HG03025 (cell line): ENCODE results near the gene TOX4.
"Not testable (repeated sequence)": the region's sequence is repeated elsewhere in the genome, so short reads cannot be mapped to it uniquely, and the experiment has no call there.

Experiments used
- ATAC-seq: cut with Tn5 transposase; IDR thresholded peaks from one replicate; pipeline ENCODE4 v1.9.1; 2021; ENCODE audit warnings: mild to moderate bottlenecking, moderate library complexity; ENCODE audit not compliant: unreplicated experiment, low FRiP score

The TOX4 gene

DNA sequence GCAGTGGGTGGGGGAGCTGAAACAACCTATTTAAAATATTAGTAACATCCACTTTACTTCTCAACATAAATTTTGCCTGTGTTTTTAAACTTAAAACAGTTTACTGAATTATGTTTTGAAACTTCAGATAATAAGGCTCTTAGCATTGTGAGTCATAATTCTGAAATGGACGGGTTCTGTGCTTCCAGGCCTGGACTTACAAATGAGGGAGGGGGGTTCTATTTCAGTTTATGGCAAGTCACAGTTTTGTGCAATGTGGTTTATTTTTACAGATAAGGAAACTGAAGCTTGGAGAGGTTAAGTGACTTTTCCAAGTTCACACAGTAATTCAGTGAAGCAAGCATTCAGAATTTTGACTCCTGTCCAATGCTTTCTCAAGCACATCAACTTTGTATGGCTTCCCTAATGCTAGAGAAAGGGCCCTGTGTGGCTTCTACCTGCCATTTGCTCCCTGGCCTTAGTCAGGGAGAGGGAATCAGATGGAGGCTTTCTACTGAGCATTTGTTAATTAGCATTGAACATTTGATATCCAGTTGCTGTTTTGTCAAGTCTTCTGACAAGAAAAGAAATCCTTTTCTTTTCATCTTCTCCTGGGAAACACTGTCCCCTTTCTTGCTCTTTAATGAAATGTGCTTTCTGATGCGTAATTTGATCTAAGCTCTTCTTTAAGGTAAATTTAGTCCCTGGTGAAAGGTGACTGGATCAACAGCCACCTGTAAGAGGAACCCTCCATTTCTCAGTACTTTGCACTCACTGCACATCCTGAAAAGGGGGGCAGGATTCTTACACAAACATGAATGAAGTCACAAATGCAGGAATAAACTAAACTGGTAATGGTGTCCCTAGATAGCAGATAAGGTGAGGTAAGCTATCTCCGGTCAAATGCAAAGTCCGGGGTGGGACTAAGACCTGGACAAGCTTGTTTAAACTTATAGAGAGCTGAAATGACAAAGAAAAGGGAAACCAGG is 51.7 kb downstream of the TOX4 start:
- ATAC-seq = no peak

DNA sequence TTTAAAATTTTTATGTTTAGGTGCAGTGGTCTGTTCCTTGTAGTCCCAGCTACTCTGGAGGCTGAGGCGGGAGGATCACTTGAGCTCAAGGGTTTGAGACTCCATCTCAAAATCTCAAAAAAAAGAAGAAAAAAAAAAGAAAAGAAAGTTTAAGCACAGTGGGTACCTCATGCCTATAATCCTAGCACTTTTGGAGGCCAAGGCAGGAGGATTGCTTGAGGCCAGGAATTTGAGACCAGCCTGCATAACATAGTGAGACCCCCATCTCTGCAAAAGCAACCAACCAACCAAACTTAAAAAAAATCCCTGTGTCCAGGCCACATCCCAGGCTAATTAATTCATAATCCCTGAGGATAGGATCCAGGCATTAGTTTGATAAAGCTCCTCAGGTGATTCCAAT is 52.5 kb downstream of the TOX4 start:
- ATAC-seq = no peak

GRCh38 chr14:21533294-21533693 is 56.3 kb downstream of the TOX4 start:
- ATAC-seq = no peak

DNA sequence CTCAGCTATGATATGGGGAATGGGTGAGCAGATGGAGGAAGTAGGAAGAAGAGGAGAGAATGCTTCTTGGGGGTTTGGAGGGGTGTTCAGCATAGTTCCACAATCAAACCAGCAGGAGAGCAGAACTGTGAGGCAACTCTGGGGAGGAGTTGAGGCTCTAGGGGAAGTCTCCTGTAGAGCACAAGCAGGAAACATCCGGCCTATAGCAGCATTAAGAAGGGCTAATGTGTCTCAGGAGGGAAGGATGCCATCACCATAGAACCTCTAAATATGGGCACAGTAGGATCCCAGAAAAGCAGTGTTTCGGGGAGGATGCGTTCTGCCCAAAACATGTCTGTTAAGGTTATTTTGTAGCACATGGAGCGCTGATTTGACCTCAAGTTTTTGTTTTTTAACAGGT is 57.6 kb downstream of the TOX4 start:
- no peak for ATAC-seq

DNA sequence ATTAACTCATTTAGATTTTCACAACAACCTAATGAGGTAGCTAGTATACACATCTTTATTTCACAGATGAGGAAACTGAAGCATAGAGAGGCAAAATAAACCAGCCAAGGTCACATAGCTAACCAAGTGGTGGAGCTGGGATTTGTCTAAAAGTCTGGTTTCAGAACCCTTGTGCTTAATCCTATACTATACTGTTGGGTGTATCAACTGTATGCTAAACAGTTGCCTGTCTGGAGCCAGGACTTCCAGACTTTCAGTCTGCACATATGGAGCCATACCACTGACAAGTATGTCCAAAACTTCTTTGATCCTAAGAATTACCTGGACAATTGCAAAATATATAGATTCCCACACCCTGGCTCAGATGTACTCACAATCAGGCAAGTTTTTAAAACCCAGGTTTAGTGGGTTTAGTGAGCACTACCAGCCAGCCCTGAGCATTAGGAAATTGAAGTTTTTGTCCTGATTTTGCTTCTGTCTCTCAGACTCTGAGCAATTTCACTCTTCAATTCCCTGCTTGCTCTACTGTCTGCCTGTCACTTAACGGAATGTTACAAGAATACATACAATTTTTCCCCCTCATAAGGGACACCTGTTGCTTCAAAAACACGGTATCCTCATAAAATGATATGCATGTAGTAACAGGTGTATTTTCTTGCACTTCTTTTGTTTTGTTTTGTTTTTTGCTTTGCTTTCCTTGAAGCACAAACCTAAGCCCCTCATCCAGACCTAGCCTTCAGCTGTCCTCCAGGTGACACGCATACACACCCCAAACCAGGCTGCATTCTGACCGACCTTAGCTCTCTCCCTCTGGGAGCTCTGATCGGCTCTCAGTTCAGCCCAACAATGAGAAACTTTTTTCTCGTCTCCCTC is 58.8 kb downstream of the TOX4 start:
- ATAC-seq = no peak

DNA sequence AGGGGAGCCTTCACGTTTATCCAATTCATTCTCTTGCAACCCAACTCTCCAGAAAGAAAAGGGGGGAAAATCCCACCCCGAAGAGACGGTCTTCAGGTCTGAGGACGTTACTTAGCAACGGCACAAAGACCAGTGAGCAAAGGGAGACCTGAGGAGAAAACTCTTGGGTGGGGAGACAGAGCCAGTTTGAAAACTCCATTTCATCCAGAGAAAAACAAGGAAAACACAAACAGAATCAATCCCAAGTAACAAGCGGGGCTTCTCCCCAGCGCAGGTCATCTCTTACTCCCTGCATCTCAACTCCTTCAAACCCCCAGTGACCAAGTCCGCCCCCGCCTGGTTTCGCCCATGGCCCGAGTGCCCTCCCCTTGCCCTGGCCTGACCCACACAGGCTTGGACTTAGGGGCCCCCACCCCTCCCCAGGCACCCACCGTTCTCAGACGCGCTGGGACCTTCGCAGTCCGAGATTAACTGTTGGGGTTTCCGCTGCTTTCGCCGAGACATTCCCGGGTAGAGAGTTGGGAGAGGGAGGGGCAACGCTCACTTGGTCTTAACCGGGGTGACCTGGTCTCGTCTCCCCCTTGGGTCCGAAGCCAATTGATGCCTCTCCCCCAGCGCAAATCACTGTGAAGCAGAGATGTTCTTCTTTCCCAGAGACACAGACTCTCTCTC is 59.6 kb downstream of the TOX4 start:
- no peak for ATAC-seq

DNA sequence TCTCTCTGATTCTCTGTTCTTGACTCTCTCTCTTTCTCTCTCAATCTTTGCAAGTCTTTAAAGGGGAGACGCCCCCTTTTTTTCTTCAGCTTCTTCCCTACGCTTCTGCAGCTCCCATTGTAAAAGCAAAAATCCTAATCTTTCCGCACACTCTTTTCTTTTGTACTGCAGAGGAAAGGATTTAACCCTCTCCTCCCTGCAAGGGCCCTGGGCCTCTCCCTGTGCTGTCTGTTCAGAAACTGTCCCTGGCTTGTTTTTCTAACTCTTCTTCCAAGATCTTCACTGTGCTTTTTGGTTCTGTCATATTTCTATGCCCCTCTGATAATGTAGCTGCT is 60.1 kb downstream of the TOX4 start:
- ATAC-seq = no peak

- ATAC-seq = no peak
Measured at GRCh38 chr14:21539189-21539940, 62.4 kb downstream of the TOX4 start.

GRCh38 chr14:21541413-21542074 is 64.5 kb downstream of the TOX4 start:
- no peak for ATAC-seq

GRCh38 chr14:21543521-21543960 is 66.5 kb downstream of the TOX4 start:
- no peak for ATAC-seq

GRCh38 chr14:21543963-21544362 is 67.0 kb downstream of the TOX4 start:
- no peak for ATAC-seq

GRCh38 chr14:21544588-21544987 is 67.6 kb downstream of the TOX4 start:
- ATAC-seq = not testable (repeated sequence)
